Measurements from ENCODE around the gene ANXA9. TPM values are rescaled to one million over a fixed set of nuclear protein-coding genes. Genes with fewer than 3 reads are reported as not detected.

The ANXA9 gene
- total RNA-seq, 4 donors from 2014 or later, result 0.31 TPM; not detected in 3

- no peaks in the 10 kb centered on the region for H3K27me3 ChIP-seq
- H3K9me3 ChIP-seq, result no peaks in the 10 kb centered on the region
- H3K36me3 ChIP-seq, result peaks cover 4 to 24% of the 10 kb centered on the region in 2 donors
- no peak for ATAC-seq
- peaks cover 10 to 73% (median 32%) of the 10 kb centered on the region in 3 donors for H3K4me1 ChIP-seq
- 45 to 48% methylated on average over 4 of the region's 6 CpGs for WGBS, 2 donors (ENCODE audit: low coverage in 1 of 2)
- H3K4me3 ChIP-seq, result peak overlapping the region in 1 of 2 donors; percentile 93
- H3K27ac ChIP-seq, result peak overlapping the region; percentile 12 to 98 (median 96)
- no peak for TF ChIP-seq POLR2A (IDR thresholded peaks at IDR 0.05)
- no peak for TF ChIP-seq POLR2AphosphoS5 (IDR thresholded peaks at IDR 0.05)
- TF ChIP-seq CTCF (IDR thresholded peaks at IDR 0.05), result no peak
- TF ChIP-seq EP300 (IDR thresholded peaks at IDR 0.05), result no peak
Observed at GRCh38 chr1:150971583-150972416, 10.3 kb upstream of the ANXA9 start.

GRCh38 chr1:150972417-150972940 is 9.6 kb upstream of the ANXA9 start:
- 39 to 52% methylated on average over 3 of the region's 4 CpGs for WGBS, 2 donors (ENCODE audit: low coverage in 1 of 2)
- H3K4me1 ChIP-seq, result peaks cover 10 to 80% (median 32%) of the 10 kb centered on the region in 3 donors

DNA sequence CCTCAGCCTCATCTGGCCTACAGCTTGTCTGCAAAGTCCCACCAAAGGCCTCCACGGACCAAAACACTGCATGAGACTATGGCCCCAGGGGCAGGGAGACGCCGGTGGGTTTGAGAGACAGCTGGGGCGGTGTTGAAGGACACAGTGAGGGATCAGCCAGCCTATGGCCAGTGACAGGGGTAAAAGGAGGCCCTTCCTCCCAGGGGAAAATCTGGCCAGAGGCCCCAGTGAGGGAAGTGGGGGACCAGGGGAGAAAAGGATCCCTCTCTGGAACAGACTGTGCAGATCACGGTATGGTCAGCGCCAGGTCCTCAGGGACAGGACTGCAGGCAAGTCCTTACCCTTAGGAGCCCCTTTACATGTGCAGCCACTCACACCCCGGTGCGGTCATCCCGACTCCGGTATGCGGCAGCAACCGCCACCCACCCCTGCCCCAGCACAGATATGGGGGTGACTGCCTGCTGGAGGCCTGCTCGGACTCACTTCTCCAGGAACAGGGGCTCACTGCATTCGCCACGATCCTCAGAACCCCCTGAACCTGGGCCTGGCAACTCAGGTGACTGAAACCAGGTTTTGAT is 8.7 kb upstream of the ANXA9 start:
- ATAC-seq, result no peak
- Histone ChIP-seq H3K27ac (peak overlapping the region; percentile 77 to 98 (median 96)), H3K4me1 (peaks cover 10 to 84% (median 32%) of the 10 kb centered on the region in 3 donors), H3K4me3 (peak overlapping the region; percentile 78 to 93), H3K36me3 (peaks cover 0 to 9% of the 10 kb centered on the region in 2 donors), H3K27me3 (no peaks in the 10 kb centered on the region), H3K9me3 (no peaks in the 10 kb centered on the region)
- WGBS, 2 donors (ENCODE audit: low coverage in 1 of 2), result 7 to 9% methylated on average over 4 to 5 of the region's 15 CpGs
- TF ChIP-seq POLR2A (IDR thresholded peaks at IDR 0.05) (no peak), POLR2AphosphoS5 (IDR thresholded peaks at IDR 0.05) (no peak), CTCF (IDR thresholded peaks at IDR 0.05) (no peak), EP300 (IDR thresholded peaks at IDR 0.05) (no peak)

More at GRCh38 chr1:150972417-150972940, 9.6 kb upstream of the ANXA9 start:
- H3K9me3 ChIP-seq, result no peaks in the 10 kb centered on the region
- no peak for ATAC-seq
- no peaks in the 10 kb centered on the region for H3K27me3 ChIP-seq
- TF ChIP-seq POLR2A (IDR thresholded peaks at IDR 0.05) (no peak), POLR2AphosphoS5 (IDR thresholded peaks at IDR 0.05) (no peak), CTCF (IDR thresholded peaks at IDR 0.05) (no peak), EP300 (IDR thresholded peaks at IDR 0.05) (no peak)
- peaks cover 0 to 17% of the 10 kb centered on the region in 2 donors for H3K36me3 ChIP-seq
- peak overlapping the region in 3 of 4 donors; percentile 95 to 98 (median 96) for H3K27ac ChIP-seq
- peak overlapping the region in 1 of 2 donors; percentile 93 for H3K4me3 ChIP-seq

DNA sequence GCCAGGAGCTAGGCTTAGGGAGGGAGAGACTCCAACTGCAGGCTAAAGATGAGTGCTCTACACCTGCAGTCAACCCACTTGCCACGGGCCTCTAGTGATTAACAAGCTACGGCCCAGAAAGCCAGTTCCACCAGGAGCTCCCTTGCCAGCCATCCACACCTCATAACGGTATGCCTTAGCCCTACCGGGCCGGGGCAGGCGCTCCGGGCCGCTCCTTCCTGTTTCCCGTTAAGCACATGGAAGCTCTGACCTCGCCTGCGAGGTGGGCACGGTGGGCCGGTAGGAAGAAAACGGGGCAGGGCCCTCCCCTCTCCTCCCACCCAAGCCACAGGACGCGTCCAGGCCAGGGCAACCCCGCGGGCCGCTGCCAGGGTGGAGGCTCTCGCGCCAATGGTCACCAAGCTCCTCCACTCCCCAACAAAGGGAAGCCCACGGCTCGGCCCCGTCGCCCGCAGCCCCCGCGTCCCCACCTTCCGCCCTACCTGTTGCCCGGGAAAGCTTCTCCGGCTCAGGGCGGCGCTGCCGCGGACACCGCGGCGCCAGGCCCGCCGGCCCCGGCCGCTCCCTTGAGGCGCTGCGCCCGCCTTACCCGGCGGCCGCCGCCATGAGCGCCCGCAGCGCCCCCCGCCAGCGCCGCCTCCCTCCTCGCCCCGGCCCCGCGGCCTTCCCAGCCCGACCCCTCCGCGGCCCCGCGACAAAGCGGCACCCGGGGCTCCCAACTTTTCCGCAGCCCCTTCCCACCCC is 8.1 kb upstream of the ANXA9 start:
- Histone ChIP-seq H3K27ac (peak overlapping the region; percentile 77 to 98 (median 96)), H3K4me3 (peak overlapping the region; percentile 78 to 93), H3K9me3 (no peaks in the 10 kb centered on the region), H3K4me1 (peaks cover 10 to 84% (median 33%) of the 10 kb centered on the region in 3 donors), H3K36me3 (peaks cover 0 to 2% of the 10 kb centered on the region in 2 donors), H3K27me3 (no peaks in the 10 kb centered on the region)
- no CpG with 5 or more reads among the region's 67 CpGs for WGBS, 2 donors (ENCODE audit: low coverage in 1 of 2)
- TF ChIP-seq POLR2AphosphoS5 (IDR thresholded peaks at IDR 0.05), result no peak
- TF ChIP-seq CTCF (IDR thresholded peaks at IDR 0.05), result peak in 1 of 4 experiments; percentile 1
- TF ChIP-seq POLR2A (IDR thresholded peaks at IDR 0.05), result no peak
- TF ChIP-seq EP300 (IDR thresholded peaks at IDR 0.05), result no peak
- peak; percentile 34 for ATAC-seq

All from gastroesophageal sphincter (tissue), 4 donors.